Measurements from ENCODE around the gene FAM210B.
"Not testable (repeated sequence)": the region's sequence is repeated elsewhere in the genome, so short reads cannot be mapped to it uniquely, and the experiment has no call there.

Gene FAM210B

DNA sequence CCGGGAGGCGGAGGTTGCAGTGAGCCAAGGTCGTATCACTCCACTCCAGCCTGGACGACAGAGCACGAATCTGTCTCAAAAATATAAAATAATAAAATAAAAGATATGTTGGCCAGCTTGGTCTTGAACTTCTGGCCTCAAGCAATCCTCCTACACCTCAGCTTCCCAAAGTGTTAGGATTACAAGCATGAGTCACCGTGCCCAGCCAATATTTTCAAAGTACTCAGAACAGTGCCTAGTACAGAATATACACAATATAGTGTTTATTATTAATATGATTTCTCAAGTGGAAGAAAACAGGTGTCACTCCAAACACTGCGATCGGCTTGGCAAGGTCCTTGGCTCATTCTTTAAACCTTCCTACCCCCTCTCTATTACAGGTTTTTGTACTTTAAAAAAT, 3.1 kb downstream of the FAM210B start:
- no peak for DNase-seq

DNA sequence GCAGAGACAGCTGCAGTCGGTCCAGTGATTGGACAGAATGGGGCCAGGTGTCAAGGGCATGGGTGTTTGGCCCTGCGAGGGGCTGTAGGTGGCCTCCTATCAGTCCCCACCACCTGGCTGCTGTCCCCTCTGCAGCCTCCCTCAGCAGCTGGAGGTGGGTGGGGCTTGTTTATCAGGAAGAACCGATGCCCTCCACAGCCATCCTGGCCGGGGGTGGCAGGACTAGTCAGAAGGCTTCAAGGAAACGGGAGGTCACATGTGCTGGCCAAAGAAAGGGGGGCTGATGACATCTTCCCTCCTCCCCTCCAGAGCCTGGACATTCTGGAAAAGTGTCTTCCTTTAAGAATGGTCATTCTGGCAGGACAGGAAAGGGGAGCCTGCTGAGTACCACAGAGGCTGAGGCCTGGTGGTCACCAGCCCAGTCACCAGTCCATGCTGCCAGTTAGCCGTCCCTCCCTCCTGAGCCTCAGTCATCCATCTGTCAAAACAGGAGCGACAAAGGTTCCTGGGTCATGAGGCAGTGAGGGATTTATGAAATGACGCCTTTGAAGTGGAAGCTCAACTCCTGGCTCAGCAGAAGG, 4.1 kb downstream of the FAM210B start:
- DNase-seq: no peak

DNA sequence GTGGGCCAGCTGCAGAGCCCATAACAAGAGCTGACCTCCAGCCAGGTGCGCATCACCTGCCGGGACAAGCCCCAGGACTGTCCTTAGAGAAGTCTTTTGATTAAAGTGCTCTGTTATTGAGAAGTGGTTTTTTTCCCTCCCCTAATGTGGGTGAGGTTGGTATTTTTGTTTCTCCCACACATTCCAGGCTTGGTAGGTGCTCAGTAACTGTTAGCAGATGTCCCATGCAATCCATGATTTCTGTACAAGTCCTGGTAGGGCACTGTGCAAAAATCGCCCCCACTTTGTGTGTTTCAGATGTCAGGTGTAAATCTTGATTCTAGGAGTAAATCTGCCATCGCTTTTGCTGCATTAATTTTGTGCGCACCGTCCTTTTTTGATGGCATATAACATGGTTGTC, 4.7 kb downstream of the FAM210B start:
- no peak for DNase-seq

DNA sequence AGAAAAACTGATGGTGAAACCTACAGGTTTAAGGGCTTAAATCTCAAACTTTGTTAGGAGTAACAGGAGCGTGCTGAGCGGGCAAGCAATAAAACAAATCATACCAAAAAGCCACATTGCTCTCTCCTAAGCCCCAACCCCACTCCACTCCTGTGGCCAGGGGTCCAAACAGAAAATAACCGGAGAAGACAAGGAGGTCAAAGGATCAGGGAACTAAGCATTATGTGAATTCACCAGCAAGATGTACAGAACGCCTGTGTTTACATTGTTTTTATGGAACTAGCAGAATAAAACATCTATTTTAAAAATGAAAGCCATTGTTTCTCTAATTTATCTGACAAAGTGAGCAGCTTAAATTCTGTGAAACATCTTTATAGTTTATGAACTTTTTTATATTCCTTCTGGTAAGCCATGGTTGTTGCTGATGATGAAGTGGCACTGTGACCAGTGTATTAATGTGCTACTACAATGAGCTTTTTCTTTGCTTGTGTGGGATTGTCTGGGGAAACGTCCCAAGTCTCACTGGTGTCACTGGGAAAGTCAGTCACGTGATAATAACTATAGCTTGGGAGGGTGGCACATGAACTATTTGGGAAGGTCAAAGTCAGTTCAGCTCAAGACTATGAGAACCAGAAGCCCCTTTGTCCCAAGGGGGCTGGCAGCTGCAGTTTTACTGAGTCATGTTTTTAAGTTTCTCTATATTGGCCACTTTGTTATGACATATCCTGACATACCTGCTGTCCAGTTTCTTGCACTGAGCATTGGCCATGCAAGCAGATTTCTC, 9.8 kb downstream of the FAM210B start:
- DNase-seq: no peak

DNA sequence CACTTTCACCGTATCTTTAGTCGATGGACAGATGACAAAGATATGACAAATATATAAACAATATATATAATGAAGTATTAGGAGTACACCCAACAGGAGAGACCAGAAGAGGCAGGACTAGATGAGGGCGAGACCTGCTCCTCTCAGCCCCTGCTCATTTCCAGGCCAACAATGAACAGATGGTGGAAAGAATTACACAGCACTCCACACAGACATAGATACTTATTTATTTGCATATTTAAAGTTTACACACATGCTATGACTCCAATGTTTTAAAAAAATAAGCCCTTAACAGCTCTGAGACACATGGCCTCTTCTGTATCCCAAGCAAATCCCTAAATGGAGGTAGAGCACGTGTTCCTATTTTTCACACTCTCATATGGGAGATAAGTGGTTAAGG, 10.4 kb downstream of the FAM210B start:
- no peak for DNase-seq

DNA sequence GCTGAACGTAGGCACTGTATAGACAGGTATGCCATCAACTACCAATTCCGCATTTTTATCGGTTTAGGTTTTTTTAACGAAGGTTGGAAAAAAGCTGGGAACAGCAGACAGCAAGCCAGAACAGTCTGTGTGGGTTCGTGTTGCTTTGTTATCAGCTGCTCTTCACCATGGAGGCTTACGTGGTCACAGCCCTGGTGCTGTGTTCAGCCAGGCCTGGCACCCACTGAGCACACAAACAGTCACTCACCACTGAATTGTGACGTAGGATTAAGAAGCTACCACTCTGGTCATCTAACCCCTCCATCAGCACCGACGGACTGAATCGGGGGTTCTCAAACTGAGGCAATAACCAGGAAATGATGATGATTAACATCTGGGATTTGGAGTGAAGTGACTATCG, 13.2 kb downstream of the FAM210B start:
- no peak for DNase-seq

DNA sequence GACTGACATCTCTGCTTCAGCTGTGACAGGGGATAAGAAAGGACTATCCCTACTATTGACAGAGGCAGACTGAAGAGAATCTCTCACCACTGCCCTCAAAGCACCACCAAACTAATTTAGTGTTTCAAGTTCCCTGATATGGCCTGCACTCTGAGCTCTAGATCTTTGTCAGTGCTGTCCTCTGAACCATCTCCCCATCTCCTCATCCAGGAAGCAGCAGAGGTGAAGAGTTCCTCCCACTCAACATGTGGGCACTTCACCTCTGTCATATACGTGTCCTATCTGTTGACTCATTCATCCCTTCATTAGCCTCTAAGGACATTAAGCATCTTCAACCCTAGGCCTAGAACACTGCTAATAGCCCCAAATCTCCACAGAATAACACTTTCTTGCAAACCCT, 14.1 kb downstream of the FAM210B start:
- DNase-seq: no peak

DNA sequence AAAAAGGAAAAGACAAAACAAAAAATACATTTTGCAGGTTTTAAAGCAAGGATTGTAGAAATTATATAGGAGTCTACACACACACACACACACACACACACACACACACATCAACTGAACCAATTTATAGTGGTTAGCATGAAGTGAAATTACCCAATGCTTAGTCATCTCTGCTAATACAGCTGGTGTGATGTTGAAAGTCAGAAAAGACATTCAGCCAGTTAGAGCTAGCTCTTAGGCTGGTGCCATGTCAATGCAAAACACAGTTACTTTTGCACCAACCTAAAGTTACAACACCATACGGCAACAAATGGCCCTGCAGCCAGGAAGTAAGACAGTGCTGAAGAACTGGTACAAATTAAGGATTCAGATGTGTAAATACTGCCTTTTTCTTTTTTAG, 15.2 kb downstream of the FAM210B start:
- peak; percentile 96 for DNase-seq

DNA sequence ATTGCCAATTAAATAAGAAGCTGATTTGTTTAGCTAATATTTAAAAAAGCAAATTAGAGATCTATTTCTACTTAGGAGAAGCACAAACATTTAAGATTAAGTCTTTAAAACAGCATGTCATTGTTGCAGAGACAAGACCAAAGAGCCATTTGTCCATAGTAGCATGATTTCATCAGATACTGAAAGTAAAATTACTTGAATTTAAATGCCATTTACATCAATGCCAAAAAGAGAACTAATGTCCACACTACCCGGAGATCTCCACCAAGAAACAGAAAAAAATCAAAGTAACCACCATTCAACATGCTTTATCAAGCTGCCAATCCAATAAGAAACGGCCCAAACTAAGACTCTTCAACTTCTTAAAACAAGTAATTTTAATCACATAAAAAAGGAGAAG, 17.6 kb downstream of the FAM210B start:
- DNase-seq: no peak

DNA sequence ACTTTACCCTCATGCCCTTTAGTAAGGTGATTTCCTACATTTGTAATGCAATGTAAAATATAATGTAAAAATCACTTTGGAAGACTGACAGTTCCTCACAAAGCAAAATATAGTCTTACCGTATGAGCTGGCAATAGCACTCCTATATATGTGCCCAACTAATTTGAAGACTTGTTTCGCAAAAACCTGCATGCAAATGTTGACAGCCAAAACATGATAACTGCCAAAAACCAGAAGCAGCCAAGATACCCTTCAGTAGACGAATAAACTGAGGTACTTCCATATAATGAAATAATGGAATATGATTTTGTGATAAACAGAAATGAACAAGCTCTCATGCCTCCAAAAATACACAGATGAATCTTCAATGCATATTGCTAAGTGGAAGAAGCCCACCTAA, 19.6 kb downstream of the FAM210B start:
- no peak for DNase-seq

DNA sequence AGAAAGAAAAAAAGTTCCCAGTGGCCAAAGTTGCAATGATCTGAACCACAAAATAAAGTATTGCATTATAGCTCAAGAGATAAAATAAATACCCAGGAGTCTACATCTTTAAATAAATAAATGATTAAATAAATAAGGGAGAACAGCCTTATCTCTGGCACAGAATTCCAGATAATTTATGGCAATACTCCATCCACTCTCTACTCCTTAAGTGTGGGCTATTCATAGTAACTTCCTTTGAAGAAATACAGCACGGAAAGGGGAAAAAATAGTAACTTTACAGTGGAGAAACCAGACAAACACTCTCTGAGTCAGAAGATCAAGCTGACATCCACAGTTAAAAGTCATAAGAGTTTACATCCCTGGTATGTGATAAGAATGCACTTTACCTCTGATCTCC, 21.6 kb downstream of the FAM210B start:
- no peak for DNase-seq

DNA sequence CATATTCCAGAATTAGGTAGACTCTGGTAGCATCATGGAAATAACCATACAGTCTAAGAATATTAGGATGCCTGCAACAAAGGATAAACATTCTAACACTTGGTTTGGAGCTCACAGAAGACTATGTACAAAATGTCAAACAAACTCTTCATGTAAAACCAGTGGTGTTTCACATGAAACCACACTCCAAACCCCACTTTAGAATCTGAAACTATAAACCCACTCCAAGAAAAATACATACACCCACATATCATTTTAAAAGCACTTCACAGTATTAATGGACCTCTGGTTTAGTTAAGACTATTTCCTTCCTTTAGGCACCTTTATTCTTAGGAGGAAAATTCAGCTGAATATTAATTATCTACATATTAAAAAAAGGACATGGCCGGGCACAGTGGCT, 22.7 kb downstream of the FAM210B start:
- DNase-seq: no peak

DNA sequence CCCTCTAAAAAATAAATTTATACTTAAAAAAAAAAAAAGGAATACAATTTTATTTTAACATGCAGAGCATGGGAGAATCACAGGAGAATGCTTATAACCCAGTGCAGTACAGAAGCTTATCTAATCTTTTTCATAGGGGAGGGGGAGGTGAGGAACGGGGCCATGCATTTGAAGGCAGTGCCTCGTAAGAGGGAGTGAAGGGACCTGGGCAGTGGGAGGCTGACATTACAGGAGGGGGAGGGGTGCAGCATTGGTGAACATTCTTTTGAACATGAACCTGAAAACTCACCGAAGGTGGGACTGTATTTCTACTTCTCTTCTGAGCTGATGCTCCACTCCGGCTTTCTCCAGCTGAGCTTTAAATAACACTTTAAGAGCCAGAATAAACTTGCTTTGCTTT, 23.9 kb downstream of the FAM210B start:
- no peak for DNase-seq

DNA sequence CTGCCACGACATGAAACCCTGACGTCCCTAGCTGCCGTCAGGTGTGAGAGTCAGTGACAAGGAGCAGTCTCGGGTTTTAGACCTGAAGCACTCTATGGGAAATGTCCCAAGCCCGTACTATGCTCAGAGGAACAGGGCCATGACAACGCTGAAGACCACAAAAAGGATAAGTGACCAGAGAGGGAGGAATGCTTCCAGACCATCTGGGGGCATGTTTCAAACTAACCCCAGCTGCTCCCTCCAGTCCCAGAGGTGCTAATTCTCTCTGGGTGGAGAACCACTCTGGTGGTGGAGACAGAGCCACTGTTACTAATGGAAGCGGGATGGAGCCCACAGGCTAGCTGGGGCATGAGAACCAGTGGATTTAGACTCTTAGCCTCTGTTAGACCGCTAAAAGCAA, 24.6 kb downstream of the FAM210B start:
- DNase-seq: no peak

DNA sequence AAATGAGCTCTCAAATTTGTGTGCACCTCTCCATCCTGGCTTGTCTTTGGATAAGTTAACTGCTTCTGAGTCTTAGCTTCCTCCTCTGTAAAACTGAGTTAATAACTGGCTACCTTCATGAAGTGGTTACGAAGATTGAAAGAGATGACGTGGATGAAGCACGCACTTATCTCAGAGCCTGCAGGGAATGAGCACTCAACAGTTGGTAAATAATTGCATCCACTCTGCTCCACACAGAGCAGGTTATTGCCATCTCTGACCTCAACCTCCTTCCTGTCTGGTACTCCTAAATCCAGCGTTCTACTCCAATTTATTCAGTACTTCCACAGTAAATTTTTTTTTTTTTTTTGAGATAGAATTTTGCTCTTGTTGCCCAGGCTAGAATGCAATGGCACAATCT, 26.4 kb downstream of the FAM210B start:
- no peak for DNase-seq

DNA sequence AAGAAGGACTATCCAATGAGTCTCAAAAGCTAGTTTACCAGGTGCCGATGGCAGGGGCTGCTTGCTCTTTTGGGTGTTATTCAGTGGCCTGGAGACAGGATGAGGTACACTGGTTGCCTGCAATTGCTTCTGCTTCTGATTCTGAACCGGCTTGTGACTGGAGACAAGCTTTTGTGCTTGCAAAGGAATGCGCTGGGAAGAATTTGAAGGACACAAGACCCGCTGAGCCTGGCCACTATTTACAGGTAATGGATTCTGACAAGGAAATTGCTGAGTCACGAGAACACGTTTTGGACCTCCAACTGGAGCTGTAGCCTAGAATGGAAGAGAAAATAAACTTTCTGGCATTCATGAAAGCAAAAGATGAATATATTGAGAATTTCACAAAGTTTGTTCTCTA, 27.4 kb downstream of the FAM210B start:
- no peak for DNase-seq

DNA sequence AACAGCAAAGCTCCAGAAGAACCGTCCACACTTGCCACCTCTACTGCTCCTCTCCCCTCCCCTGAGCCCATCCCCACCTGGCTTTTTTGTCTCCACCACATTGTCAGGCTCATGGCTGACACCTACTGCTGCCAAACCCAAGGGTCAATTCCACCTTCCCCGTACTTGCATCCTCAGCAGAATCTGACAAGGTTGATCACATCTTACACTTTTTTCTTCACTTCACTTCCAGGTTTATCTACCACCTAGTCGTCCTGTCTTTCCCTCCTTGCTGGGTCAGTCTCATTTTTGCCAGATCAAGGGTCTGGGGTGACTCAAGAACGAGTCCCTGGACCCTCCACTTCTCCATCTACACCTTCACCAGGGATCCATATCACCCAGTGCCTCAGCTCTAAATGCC, 30.1 kb downstream of the FAM210B start:
- no peak for DNase-seq

DNA sequence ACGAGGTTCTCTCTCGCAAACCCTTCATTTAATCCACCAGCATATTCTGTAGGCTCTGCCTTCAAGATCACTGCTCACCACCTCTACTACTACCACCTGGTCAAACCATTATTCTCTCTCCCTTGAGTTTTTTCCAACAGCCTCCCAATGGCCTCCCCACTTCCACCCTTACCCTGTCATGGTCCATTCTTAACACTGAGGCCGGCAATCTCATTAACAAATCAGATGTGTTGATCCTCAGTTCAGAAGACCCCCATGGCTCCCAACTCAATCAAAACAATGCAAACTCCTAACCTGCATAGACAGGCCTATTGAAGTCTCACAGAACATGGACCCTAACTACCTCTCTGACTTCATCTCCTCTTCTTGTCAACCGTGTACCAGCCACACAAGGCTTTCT, 31.0 kb downstream of the FAM210B start:
- no peak for DNase-seq

DNA sequence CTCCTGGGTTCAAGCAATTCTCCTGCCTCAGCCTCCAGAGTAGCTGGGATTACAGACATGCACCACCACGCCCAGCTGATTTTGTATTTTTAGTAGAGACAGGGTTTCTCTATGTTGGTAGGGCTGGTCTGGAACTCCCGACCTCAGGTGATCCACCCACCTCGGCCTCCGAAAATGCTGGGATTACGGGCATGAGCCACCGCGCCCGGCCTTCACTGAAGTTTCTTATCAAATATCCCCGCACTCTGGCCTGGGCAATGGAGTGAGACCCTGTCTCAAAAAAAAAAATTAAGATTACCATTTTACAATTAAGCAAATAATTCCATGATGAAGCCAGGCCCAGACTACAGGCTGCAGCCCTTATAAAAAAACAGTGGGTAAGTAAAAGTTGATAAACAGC, 31.6 kb downstream of the FAM210B start:
- DNase-seq: not testable (repeated sequence)

DNA sequence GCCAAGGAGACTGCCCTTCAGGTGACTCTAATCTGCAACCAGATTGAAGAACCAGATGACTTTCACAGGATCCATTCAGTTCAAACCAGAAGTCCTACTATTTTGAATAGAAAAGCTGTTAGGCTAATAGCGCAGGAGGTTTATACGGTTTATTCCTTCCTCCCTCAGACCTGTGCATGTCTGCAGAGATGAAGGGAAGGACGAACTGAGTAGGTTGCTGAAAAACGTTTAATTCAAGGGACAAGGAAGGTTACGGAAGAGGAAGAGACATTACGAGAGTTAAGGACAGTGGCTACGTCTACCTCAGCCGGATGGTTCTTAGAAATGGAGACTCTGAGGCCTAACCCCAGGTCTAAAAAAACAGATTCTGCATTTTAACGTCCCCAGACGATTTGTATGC, 32.3 kb downstream of the FAM210B start:
- DNase-seq: peak; percentile 22

DNA sequence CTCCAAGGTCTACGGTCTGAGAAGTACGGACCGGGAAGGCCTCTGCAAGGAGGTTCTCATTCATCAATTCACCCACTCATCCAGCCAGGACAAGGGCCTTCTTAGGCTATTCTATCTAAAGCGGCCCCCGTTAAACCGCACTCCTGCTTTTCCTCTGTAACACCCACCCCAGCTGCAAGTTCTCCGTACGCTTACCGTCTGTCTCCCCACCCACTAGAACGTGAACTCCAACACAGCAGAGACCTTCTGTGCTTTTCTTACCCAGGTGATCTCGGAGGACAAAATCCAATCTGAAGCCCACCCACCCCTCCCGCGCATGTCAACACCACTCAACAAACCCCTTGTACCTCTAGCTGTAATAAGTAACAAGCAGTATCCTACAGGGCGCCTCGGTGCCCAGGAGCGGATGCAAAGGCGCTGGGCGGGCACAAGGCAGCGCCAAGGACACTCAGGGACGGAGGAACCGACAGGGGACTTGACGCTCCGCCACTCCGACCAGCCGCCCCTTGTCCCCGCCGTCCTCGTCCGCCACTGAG, 32.9 kb downstream of the FAM210B start:
- no peak for DNase-seq

DNA sequence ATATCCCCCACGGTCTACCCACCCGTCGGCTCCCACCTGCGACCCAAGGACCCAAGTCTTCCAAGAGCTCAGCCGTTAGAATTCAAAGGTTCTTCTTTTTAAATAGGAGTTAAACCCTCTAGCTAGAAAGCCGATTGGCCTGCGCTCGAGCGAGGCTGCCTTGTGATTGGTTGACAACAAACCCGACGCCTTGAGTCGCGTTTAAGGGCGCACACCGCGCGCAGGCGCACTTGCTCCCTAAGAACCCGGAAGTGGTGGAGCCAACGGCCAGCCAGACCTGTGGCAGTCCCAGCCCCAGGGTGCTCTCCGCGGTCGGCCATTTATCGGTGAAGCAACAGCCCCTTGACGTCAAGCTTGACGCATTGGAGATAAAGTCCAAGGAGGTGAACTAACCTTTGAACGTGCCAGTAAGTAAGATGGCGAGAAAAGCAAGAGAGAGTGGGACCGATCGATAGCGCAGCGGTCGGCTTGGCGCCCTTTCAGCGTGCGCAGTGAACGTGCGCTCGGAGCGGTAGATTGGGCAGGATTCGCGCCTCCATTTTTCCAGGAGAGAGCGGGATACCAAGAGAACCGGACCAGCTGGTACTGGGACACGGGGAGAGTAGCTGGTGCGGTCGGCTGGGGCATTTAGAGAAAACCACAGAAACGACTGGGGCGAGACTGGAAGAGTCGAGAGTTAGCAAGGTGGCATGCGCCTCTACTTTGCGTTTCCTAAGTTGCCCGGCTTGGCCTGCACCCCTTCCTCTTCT, 33.5 kb downstream of the FAM210B start, which contains the start of the genes AURKA and CSTF1:
Gene AURKA (minus strand): TSS at position 84 of the 749 bp plus-strand sequence. CDS start 4,018 bp downstream, outside the sequence.
Gene CSTF1 (plus strand): TSS at position 514 of the 749 bp plus-strand sequence. CDS start 2,908 bp downstream, outside the sequence.
- DNase-seq: peak; percentile 97

DNA sequence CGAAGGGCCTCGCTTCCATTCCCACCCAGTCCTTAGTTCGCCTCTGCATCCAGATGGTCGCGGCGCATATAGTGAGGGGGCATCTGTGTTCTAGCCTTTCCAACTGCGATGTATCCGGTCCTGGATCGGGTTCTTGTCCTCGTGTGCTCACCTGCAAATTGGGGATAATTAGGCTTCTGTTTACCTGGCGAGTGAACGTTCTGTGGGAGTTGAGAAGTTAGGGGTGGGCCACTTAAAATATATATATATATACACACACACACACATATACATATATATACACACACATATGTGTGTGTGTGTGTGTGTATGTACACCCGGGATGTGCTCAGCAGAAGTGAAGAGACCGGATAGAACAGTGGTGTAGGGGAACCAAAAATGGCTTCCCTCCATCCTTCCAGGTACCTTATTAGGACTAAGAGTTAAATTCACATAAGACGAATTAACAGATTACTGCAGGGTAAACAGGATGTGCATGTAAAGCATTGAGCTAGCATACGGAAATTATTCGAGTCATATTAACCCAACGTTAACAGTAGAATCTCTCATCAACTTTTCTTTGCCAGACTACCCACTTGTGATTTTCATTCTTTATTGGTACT, 34.2 kb downstream of the FAM210B start:
- DNase-seq: no peak

Data from GF-D8 (cell line).